GM18520 (cell line): ENCODE measurements around the gene NCOA1.
"Not testable (repeated sequence)": the region's sequence is repeated elsewhere in the genome, so short reads cannot be mapped to it uniquely, and the experiment has no call there.

ENCODE experiments used
- ATAC-seq: cut with Tn5 transposase; IDR thresholded peaks from one replicate; pipeline ENCODE4 v1.9.1; 2021; ENCODE audit not compliant: unreplicated experiment

NCOA1 gene

DNA sequence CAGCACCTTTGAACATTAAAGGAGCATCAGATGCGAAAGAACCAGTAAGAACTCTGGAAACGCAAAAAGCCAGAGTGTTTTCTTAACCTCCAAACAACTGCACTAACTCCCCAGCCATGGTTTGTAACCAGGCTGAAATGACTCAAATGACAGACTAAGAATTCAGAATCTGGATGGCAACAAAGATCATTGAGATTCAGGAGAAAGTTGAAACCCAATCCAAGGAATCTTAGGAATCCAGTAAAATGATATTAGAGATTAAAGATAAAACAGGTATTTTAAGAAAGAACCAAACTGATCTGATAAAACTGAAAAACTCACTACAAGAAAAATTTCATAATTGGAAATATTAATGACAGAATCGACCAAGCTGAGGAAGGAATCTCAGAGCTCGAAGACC is 185.4 kb downstream of the NCOA1 start:
- ATAC-seq: no peak

DNA sequence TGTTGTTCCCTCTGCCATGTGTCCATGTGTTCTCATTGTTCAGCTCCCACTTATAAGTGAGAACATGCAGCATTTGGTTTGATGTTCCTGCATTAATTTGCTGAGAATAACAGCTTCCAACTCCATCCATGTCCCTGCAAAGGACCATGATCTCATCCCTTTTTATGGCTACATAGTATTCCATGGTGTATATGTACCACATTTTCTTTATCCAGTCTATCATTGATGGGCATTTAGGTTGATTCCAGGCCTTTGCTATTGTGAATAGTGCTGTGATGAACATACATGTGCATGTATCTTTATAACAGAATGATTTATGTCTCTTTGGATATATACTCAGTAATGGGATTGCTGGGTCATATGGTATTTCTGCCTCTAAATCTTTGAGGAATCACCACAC is 187.0 kb downstream of the NCOA1 start:
- ATAC-seq: not testable (repeated sequence)

- ATAC-seq: no peak
These were observed 189.1 kb downstream of the NCOA1 start for GRCh38 chr2:24680196-24680595.

- ATAC-seq: no peak
These were observed 191.2 kb downstream of the NCOA1 start for GRCh38 chr2:24682304-24682703.

DNA sequence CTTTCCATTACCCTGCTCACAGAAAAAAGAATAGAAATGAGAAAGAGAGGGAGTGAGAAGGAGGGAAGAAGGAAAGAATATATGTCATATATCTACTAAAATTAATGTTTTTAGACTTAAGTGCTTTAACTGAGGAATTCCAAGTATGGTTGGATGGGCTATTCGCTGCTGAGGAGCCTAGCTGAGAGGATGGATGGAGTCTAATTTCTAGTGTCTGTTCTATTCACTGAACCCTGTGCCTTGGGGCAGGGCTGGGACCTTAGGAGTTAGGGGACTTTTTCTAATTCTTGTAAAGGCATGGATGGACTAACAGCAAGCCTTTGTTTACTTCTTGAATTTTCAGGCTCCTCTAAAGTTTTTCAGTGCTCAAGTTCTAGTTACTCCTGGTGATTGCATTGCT is 192.4 kb downstream of the NCOA1 start:
- ATAC-seq: no peak

GRCh38 chr2:24690524-24690923 is 199.5 kb downstream of the NCOA1 start:
- ATAC-seq: no peak

- no peak for ATAC-seq
These were observed 200.8 kb downstream of the NCOA1 start for GRCh38 chr2:24691806-24692205.

- no peak for ATAC-seq
These were observed 206.7 kb downstream of the NCOA1 start for GRCh38 chr2:24697792-24698191.

DNA sequence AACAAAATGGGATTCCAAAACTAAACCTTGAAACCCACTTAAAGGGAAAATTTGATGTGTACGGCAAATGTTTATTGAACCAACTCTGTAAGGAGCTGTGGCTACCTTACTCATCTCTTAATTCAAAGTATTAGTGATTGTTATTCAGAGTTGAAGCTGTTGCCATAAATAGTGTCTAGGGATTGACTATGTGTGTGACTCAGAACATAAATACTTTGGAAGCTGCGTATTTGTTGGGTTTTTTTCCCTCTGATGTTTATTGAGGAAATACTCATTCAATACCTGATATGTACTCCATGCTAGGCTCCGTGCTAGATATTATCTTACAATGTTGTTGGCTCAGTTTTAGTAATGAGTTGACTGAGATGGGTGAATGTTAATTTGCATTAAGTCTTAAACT is 211.7 kb downstream of the NCOA1 start:
- no peak for ATAC-seq

GRCh38 chr2:24704692-24705091 is 213.6 kb downstream of the NCOA1 start:
- no peak for ATAC-seq

DNA sequence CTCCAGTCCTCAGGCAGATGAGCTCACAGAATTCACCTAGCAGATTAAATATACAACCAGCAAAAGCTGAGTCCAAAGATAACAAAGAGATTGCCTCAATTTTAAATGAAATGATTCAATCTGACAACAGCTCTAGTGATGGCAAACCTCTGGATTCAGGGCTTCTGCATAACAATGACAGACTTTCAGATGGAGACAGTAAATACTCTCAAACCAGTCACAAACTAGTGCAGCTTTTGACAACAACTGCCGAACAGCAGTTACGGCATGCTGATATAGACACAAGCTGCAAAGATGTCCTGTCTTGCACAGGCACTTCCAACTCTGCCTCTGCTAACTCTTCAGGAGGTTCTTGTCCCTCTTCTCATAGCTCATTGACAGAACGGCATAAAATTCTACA is 216.1 kb downstream of the NCOA1 start:
- ATAC-seq: no peak

GRCh38 chr2:24708537-24709152 is 217.6 kb downstream of the NCOA1 start:
- no peak for ATAC-seq

DNA sequence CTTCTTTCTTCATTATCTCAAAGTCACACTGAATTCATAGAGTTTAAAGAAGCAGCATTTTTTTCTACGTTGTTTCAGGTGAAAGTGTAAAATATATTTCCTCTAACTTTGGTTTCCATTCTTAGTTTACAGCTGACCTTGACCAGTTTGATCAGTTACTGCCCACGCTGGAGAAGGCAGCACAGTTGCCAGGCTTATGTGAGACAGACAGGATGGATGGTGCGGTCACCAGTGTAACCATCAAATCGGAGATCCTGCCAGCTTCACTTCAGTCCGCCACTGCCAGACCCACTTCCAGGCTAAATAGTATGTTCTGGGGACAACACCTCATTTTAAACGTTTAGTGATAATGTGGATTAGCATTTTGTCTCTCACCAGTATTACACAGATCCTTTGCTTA is 219.8 kb downstream of the NCOA1 start:
- ATAC-seq: no peak

DNA sequence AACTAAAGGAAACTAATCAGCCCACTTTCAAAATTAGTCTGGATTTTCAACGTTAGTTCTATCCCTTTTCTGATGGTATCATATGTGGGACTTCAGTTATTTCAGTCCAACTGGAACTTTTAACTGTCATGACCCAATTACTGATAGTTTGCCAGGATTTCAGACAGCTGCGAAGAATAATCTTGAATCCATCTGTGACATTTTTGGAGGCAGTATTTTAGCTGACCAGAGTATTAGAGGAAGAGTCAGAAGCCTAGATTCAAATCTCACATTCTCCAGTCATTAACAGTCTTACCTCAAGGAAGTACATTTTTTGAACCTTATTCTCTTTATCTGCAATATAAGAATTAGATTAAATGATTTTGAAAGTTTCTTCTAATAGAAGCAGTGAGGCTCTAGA is 220.8 kb downstream of the NCOA1 start:
- ATAC-seq: no peak

GRCh38 chr2:24712296-24712695 is 221.2 kb downstream of the NCOA1 start:
- ATAC-seq: no peak

- no peak for ATAC-seq
These were observed 226.4 kb downstream of the NCOA1 start for GRCh38 chr2:24717263-24717951.

- ATAC-seq: peak; percentile 79
These were observed 229.3 kb downstream of the NCOA1 start for GRCh38 chr2:24720310-24720709.

DNA sequence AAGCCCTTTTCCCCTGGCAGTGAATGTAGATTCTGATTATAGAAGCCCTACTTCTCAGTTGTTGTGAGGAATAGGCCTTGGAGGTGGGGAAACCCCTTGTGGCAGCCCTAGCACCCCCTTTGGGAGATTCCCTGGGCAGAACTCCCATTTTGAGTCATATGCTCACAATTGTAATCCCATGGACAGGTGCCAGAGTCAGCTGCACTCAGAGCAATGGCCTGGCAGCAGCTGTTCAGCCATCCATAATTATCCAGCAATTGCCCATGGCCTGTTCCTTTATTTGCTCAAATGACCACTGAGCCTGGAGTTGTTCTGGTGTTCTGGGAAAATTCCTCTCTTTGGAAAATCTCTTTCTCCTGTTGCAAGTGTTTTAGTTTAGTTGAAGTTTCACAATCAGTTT is 230.4 kb downstream of the NCOA1 start:
- no peak for ATAC-seq

GRCh38 chr2:24722141-24722790 is 231.2 kb downstream of the NCOA1 start:
- ATAC-seq: no peak

- ATAC-seq: no peak
These were observed 232.1 kb downstream of the NCOA1 start for GRCh38 chr2:24723191-24723590.

DNA sequence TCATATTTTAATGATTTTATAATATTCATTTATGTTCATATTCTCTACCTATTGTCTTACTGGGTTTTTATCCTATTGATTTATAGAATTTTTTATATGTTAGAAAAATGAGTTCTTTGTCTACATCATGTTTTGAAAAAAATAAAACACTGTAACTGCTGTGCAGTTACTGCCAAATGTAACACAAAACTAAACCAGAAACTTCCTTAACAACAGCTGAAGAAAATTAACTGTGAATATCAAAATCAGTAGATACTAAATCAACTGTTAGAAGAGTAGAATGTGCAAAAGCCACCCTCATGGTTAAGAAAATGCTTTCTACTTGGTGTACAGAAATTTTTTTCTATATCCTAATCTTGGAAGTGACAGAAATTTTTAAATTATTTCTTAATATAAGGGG is 232.6 kb downstream of the NCOA1 start:
- ATAC-seq: no peak

DNA sequence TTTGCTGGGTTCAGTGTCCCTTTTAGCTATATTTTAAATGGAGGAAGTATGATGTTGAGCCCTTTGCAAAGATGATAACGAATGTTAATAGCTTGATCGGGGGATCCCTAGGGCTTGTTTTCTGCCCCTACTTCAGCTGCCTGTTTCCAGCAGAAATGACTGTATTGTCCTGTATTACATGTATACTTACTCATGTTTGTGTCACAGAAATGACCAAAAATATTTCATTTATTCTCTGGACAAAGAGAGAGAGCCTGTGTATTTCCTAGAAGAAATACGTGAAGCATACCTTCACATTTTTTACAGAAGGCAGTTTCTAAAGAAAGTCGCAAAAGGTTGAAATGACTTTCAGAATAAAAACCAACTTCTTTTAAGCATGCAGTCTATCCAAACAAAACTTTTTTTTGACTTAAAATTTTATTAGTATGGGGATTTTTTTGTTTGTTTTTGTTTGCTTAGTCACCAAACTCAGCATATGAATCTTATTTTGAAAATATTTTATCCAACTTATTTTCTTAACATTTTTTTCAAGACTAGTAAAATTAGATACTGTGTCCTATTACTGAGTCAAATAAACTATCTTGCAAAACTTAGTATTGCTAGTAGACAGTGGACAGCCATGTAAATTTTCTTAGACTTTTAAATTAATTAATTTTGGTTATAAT is 233.2 kb downstream of the NCOA1 start:
- no peak for ATAC-seq
